EH (cell line): ENCODE results near the gene ANKH.
A peak's percentile ranks its signal among the peaks of the same experiment; 100 is the strongest.
"Not testable (repeated sequence)": the region's sequence is repeated elsewhere in the genome, so short reads cannot be mapped to it uniquely, and the experiment has no call there.

Source experiments
- DNase-seq: peaks from one replicate; pipeline ENCODE4 v3.0.0-alpha.2; 2015; ENCODE audit warnings: low read depth

ANKH gene

DNA sequence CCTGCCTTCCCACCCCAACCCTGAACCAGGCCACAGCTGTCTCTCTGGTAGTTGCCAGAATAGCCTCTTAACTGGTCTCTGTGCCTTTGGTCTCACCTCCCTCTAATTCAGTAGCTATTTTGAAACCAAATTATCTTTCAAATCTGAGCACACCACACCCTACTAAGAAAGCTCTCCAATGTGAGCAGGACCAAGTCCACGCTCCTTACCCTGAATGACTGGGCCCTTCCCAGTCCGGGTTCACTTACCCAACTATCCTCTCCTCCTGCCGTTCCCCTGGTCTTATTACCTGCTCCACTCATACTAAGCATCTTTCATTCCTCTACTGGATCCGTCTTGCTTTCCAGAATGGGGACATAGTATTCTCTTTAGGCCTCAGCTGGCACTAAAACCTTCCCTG, 16.8 kb downstream of the ANKH start:
- no peak for DNase-seq

DNA sequence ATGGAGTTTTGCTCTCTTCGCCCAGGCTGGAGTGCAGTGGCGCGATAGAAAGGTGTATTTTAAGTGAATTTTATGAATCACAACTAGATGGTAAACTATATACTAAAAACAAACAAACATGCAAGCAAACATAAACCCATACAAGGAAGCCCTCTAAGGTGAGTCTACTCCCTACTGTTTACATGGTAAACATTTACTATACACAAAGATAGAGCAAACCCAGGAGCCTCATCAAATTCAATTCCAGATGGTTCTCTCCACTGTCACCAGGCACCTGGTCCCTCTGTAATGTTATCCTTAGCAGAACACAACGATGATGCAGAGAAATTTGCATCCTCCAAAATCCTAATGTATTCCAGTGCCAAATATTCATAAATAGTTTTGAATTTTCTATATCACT, 17.9 kb downstream of the ANKH start:
- no peak for DNase-seq

DNA sequence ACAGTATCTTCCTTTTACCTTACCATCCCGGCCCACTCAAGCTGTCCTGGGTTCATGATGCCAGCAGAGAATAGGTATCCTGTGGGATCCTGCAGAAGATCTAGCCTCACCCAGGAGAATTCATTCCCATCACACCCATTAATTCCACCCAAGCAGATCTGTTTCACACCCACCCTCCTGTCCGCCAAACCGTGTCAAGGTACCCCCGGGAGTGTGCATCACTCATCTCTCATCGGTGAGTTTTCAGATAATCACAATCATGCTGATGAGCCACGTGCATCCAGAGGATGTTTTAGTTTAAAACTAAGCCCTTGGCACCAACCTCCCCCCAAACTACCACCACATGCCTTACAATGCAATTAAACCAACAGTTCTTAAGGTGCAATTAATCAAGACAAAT, 18.8 kb downstream of the ANKH start:
- DNase-seq: no peak

DNA sequence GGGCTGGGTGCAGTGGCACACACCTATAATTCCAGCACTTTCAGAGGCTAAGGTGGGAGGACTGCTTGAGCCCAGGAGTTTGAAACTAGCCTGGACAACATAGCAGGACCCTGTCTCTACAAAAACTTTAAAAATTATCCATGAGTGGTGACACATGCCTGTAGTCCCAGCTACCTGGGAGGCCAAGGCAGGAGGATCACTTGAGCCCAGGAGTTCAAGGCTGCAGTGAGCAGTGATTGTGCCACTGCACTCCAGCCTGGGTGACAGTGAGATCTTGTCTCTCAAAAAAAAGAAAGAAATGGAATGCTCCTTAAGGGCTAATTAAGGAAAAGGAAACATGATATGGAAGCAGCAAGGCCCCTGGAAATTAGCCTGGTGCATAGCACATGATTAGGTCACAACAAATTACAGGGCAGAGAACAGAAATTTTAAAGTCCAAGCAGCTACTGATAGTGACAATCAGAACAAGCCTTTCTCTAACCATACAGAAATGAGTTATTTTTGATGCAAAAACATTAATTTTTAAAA, 19.5 kb downstream of the ANKH start:
- peak; percentile 38 for DNase-seq

DNA sequence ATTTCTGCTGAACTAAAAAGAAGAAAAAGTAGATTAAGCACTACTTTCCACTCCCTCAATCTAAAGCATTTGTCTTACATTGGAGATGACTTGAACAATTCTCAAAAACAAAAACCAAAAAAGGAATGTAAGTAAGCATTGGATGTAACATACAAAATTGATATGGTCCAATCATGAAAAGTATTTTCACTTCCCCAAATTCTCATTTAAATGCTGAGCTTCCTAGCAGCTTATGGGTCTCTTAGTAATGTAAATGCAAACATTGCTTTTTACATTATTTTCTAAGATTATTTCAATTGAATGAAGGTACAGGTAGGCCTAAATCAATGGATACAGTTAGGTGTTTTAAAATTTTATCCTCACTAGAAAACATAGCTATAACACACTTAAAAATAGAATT, 20.0 kb downstream of the ANKH start:
- DNase-seq: no peak

DNA sequence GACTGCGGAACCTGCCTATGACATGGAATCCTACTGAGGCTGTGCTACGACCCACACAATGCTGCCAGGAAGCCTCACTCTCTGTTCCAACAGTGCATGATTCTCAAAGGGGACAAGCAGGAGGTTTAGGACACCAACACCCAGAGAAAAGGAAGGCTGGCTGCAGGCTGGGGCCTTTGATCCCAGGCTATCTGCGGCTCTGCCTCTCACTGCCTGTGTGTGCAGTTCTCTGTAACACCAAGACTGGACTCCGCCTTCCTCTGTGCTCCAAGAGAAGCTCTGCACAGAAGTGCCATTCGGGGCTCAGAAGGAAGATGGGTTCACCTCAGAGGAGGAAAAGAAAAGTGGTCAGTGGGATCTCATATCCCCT, 20.5 kb downstream of the ANKH start:
- DNase-seq: no peak

DNA sequence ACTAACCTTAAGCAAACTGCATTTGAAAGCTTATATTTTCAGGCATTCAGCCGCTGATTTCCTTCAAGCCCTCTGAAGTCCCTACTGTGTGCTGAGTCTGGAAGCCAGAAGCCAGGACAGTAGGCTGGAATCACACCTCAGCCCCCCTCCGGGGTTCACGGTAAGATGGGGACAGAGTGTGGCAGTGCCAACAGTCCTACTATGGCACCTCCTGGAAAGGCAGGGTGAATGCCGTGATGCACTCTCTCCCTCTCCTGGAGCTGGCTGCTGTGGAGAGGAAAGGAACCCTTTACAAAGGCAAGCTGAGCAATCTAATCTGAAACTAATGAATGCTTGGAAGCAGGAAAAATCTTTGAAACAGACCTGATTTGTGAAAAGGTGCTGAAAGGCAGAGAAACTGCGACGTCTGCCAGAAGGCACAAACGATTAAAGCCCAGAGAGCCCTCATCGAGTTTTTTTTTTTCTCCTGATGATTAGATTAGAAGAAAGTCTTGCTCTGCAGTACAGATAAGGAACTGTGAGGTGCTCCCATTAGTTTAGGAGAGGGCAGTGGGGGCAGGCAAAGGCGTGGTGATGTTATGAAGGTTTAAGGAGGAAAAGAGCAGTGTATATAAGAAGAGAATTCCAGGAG, 21.0 kb downstream of the ANKH start:
- no peak for DNase-seq

DNA sequence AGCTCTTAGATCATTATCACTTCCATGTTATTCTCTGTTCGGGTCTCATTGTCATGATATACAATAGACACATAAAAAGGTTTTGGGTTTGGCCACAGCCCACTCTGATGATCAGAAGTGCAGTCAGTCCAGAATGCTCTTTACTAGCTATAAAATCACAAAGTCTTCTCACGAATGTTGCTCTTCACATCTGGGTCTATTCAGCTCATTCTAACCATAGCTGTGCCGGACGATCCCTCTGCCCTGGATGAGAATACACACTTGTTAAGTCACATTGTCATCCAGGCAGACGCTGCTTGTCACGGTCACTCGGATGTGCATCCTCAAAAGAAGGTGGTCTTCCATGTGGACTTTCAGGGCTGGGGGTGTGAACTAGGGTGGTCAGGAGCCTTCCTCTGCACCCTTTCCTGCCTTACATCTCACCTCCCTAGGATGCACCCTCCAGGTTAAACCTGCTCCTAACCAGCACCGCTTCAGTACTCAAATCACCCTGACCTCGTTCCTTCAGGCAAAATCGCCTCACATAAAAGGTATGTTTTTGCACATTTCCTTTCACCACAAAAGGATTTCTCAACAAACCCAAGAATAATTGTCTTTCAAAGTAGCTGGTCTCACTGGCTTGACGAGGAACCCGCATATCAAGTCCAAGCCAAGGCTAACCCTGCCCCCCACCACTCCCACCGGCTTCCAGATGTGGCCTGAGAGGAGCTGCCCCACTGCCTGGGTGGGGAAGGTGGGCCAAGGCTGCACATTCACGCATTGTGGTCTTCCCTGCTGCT, 21.9 kb downstream of the ANKH start:
- DNase-seq: peak; percentile 52

DNA sequence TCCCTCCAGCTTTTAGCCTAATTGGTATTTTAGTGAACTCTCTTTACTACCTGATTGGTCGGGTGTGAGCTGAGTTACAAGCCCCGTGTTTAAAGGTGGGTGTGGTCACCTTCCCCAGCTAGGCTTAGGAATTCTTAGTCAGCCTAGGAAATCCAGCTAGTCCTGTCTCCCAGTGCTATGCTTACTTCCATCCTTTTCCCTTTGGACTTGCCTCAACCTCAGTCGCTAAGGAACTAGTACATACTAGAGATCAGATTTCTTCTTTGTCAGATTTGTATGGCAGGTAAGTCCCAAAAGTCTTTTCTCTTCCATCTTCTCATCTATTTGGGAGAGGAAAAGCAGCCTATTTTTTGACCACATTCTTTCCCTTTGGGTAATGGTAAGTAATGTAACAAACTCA, 22.6 kb downstream of the ANKH start:
- not testable (repeated sequence) for DNase-seq

DNA sequence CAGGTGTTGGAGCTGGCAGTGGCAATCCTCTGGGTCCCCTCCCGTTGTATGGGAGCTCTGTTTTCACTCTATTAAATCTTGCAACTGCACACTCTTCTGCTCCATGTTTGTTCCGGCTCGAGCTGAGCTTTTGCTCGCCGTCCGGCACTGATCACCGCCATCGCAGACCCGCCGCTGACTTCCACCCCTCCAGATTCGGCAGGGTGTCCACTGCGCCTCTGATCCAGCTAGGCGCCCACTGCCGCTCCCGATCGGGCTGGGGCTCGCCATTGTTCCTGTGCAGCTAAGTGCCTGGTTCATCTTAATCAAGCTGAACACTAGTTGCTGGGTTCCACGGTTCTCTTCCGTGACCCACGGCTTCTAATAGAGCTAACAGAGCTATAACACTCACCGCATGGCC, 23.2 kb downstream of the ANKH start:
- no peak for DNase-seq

DNA sequence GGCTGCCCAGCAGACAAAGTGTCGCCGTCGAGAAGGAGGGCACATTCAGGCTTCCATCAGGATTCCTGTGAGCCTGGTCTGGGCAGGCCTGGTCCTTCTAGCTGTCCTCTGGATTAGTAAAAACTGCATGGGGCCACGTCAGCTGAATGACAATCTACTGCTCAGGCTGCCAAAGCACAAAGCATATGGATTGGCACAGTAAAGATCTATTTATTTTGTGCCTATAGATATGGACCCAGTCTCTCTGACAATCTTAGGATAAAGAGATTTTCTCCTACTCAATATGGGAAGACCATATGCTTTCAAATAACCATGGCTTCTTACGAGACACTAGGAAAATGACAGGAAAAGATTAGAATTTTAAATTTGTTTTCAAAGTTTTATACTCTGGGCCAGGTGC, 24.1 kb downstream of the ANKH start:
- no peak for DNase-seq

DNA sequence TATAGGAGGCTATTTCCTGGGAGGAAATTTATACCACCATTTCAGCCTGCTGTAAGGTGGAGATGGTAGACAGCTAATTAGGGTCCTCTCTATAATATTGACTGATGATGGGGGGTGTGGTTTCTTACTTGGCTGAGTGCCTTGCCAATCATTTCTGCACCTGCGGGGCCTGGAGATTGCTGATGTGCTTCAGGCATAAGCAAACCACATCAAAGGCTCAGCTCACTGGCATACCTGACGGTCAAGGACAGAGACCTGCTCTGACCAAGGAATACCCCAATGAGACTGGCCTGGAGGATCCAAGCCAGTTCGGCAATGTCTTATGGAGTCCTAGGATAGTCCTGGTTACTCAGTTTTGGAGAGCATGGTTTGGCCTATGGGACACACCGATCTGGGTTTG, 29.5 kb downstream of the ANKH start:
- DNase-seq: no peak

DNA sequence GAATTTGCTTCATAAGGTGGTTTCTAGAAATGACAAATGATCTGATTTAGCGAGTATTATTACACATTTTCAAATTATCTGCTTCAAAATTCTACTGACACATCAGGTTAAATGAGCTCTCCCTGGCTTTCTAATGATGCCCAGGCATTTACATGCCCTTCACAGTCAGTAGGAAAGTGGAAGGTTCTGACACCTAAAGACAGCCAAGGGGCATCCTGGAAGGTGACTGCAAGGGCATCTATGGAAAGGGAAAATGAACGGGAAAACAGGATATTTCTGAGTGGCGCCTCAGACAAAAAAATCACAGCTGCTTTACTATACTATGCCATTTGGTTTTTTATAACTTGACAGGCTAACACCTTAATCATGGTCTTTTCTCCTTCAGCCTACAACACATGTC, 31.0 kb downstream of the ANKH start:
- DNase-seq: no peak

DNA sequence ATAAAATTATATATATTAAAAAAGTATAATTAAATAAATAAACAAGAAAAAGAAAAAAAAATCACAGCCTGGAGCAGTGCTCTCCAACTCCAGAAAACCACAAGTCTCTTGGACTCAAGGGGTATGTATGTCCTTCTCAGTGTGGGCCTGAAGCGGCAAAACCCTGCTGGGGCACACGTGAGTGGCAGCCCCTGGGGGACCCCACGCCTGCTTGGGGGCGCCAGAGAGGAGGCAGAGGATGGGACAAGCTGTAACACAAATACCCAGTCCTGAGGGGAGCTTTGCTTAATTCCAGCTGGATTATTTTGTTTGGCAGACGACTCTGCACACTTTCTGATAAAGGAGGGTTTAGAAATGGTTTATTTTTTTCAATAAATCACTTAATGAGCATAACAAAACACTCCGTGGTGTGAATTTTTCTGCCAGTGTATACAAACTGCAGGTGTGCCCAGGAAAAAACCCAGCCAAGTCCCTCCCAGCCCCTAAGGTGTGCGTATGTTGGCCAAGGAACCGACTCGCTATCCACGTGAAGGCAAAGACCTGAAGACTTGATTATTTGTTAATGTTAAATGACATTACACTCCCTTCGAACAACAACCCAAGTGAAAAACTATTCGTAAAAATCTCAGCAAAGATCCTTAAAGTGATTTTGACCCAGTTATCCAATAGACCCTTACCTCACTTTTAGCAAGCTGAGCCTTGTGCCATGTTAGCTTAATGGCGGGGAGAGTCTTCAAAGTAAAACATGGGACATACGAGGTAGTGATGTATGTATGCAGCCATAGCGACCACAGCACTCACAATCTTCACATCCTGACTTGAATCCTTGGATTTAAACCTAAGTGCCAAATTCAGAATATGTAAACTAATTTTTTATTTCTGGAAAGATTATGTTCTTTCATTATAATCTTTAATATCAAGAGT, 32.9 kb downstream of the ANKH start:
- DNase-seq: no peak

DNA sequence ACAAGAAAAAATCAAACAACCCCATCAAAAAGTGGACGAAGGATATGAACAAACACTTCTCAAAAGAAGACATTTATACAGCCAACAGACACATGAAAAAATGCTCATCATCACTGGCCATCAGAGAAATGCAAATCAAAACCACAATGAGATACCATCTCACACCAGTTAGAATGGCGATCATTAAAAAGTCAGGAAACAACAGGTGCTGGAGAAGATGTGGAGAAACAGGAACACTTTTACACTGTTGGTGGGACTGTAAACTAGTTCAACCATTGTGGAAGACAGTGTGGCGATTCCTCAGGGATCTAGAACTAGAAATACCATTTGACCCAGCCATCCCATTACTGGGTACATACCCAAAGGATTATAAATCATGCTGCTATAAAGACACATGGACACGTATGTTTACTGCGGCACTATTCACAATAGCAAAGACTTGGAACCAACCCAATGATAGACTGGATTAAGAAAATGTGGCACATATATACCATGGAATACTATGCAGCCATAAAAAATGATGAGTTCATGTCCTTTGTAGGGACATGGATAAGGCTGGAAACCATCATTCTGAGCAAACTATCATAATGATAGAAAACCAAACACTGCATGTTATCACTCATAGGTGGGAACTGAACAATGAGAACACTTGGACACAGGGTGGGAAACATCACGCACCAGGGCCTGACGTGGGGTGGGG, 34.0 kb downstream of the ANKH start:
- not testable (repeated sequence) for DNase-seq

DNA sequence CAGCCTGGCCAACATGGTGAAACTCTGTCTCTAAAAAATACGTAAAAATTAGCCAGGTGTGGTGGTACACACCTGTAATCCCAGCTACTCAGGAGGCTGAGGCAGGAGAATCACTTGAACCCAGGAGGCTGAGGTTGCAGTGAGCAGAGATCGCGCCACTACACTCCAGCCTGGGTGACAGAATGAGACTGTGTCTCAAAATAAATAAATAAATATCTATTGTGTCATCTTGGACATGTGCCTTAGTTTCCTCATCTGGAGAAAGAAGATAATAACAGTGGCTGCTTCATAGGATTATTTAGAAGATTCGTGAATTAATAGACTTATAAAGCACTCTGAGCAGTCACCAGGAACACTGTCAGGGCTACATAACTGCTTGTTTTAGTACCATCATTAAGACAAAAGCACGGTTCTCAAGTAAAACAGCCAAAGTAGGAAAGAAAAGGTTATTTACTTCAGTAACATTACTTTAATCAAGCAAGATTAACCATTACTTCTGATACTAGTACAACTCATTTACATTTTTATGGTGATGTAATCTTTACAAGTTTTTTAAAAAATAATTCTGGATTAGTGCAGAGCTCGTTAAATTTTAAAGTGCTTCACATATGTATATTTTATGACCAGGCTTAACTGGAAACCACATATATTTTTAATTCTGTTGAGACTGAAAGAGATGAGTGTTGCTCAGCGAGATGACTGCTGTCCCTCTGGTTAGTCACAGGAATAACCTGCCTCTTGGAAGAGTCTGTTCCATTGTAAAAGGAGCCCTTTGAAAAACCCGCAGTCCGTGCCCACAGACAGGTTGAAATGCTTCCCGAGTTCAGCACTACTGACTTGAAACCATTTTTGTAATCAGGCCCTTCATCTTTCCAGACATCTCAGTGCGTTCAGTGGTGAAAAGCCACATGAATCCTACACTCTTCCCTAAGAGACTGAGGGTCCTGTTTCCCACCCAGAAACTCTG, 36.7 kb downstream of the ANKH start:
- peak; percentile 31 for DNase-seq

DNA sequence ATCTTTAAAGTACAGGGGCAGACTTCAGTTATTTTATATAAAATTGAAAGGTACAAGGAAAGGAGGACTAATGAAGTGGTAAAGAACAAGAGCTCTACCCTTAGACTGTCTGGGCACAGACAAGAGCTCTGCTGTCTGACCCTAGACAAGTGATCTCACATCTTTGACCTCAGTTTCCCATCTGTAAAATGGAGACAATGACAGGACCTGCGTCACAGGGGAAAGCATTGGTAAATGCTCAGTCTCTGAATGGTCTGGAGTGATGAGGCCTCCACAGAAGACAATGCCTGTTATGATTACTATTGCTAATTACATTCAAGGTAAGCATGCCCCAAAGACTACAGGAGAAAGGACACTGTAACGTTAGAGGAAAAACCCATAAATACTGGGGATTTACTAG, 37.5 kb downstream of the ANKH start:
- no peak for DNase-seq

DNA sequence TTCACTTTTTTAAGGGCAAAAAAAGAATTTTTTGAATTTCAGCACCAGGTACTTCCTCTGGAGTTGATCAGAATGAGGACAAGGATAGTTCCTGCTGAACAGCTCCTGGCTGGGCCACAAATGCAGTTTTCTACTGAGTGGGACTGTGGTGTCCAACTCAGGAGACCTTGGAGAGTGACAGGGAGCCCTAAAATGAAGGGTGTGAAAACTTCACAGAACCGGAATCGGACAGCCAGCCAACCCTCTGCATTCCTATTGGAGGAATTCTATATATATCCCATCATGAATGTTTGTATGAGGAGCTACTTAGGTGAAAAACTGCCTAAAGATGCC, 40.6 kb downstream of the ANKH start:
- no peak for DNase-seq

DNA sequence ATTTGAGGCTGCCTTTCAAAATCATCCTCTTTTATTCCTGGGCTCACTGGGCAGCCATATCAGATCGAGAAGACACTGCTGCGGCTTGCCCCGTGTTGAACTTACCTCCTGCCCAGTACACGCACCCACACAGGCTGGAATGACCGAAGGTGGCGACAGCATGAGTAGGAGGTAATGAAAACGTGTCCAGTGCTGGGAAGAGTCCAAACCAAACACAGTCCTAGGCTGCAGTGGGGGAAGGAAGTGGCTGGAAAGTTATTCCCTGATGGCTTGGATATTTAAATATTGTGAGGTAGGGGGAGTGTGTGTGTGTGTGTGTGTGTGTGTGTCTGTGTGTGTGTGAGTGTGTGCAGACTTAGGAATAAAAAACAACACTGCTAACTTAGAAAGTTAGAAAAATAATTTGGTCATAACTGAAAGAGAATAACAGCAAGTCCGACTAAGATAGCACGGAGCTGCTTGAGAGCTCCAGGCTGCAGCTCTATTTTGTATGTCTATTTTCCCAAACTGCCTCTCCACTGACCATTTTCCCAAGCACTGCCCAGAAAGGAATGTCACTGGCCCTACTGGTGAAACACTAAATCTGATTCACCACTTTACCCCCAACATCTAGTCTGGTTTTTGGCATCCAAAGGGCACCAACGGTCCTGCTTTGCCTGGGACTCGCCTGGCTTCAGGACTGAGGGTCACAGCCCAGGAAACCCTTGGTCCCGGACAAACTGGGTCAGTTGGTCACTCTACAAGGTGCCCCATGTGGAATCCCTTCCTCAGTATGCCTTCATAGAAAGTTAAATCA, 41.2 kb downstream of the ANKH start:
- DNase-seq: peak; percentile 24

DNA sequence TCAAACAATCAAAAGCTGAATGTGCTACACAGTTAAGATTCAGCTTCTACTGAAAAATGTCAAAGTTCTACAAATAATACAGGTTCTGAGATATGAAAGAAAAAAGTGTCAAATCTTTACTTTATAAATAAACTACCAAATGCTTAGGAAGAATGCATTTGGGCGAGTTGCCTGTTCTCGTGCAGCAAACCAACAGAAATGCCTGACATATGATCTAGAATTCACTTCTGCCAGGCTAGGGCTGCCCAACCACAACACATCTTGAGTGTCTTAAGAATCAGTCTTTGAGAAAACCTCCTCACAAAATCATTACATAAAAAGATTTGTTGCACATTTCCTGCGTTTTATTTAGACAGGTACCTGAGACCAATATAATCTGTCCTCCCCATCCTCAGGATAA, 42.2 kb downstream of the ANKH start:
- DNase-seq: peak; percentile 24
